ENCODE data around the gene QRICH1.
A peak's percentile ranks its signal among the peaks of the same experiment; 100 is the strongest.

The QRICH1 gene

GRCh38 chr3:49123687-49124086, 29.8 kb upstream of the QRICH1 start:
- no peak for TF ChIP-seq CTCF (IDR thresholded peaks at IDR 0.05; ENCODE audit: control insufficient read depth, insufficient read depth, low read depth, low read length, missing control alignments)
- no peak for DNase-seq (ENCODE audit: low read depth)
- H3K4me3 ChIP-seq (ENCODE audit: control insufficient read depth, low read depth, low read length), result no peak overlapping the region

DNA sequence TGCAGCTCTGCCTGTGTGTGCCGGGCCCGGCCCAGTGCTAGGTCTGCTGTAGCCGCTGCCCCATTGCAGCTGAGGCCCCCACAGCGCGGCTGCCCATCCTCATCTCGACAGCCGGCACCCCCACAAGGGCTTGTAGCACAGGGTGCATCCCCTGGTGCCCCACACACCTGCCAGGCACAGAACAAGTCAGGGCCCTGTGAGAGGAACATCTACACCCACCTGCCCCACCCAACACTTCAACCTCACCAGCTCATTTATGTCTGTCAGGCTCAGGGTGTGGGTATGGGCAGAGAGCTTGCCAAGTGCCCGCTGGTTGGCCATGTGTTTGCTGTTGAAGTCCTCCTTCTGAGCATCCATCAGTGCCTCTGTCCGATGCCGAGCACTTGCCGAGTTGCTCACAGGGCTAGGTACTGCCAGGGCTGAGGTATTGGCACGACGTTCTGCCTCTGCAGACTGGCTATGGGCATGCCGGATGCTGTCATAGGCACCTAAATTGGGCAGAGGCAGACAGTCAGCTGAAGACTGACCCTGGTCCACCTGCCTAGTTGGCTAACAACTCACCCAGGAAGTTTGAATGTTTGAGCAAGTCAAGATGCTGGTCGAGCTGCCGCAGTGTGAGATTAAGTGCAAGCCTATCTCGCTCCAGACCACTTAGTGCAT, 29.1 kb upstream of the QRICH1 start:
- no peak for DNase-seq (ENCODE audit: low read depth)

DNA sequence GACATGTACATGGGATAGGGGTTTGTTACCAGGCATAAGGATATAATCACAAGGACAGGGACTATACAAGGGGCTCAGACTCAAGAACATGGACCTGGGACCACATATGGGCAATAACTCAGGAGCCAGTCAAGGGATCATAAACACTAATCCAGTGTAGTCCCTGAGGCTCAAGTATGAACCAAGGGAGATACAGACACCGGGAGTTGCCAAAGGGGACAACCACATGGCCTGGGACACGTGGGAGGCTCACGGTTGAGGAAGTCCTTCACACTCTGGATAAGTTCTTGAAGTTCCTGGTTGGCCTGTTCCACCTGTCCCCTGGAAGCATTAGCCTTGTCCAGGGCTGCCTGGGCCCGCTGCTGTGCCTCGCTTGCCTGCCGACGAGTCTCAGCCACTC, 28.6 kb upstream of the QRICH1 start:
- H3K4me3 ChIP-seq (ENCODE audit: control insufficient read depth, low read depth, low read length), result no peak overlapping the region
- no peak for TF ChIP-seq CTCF (IDR thresholded peaks at IDR 0.05; ENCODE audit: control insufficient read depth, insufficient read depth, low read depth, low read length, missing control alignments)
- DNase-seq (ENCODE audit: low read depth), result no peak

More for the DNA sequence above, 29.1 kb upstream of the QRICH1 start:
- no peak for TF ChIP-seq CTCF (IDR thresholded peaks at IDR 0.05; ENCODE audit: control insufficient read depth, insufficient read depth, low read depth, low read length, missing control alignments)
- no peak overlapping the region for H3K4me3 ChIP-seq (ENCODE audit: control insufficient read depth, low read depth, low read length)

- TF ChIP-seq CTCF (IDR thresholded peaks at IDR 0.05; ENCODE audit: control insufficient read depth, insufficient read depth, low read depth, low read length, missing control alignments), result no peak
- no peak overlapping the region for H3K4me3 ChIP-seq (ENCODE audit: control insufficient read depth, low read depth, low read length)
- DNase-seq (ENCODE audit: low read depth), result no peak
These were observed 28.2 kb upstream of the QRICH1 start for GRCh38 chr3:49122022-49122421.

DNA sequence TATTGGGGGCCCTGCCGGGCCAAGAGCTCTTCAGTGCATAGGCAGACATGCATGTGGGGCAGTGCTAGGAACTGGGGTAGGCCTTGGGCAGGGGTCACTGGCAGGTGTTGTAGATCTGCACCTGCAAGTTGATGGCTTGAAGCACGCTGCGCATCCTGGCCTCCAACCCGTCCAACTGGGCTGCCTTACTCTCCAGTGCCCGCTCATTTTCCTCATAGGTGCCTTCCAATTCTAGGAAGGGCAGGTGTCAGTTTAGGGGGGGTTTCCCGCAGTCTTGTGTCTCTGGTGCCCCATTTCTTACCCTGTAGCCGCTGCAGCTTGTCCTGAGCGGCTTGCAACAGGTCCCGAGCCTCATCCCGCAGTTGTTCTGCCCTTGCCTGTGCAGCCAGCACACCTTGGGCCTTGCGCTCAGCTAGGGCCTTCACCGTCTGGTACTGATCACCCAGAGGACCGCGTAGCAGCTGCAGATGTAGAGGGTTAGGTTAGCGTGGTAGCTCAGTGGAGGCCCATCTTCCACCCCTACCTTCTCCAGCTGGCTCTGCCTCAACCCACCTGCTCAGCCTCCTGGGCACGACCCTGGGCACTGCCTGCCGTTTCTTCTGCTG, 27.4 kb upstream of the QRICH1 start:
- no peak for DNase-seq (ENCODE audit: low read depth)
- no peak for TF ChIP-seq CTCF (IDR thresholded peaks at IDR 0.05; ENCODE audit: control insufficient read depth, insufficient read depth, low read depth, low read length, missing control alignments)
- no peak overlapping the region; the same call in 1 of the 2 replicates for H3K4me3 ChIP-seq (ENCODE audit: control insufficient read depth, low read depth, low read length)

- peak; percentile 57 for DNase-seq (ENCODE audit: low read depth)
- peak within 1 kb of the TSS; percentile 71 for H3K4me3 ChIP-seq (ENCODE audit: control insufficient read depth, low read depth, low read length)
- TF ChIP-seq CTCF (IDR thresholded peaks at IDR 0.05; ENCODE audit: control insufficient read depth, insufficient read depth, low read depth, low read length, missing control alignments), result no peak
These were observed 26.7 kb upstream of the QRICH1 start, which contains the start of gene USP19 for GRCh38 chr3:49120438-49121131. USP19 (minus strand) TSS chr3:49120823; CDS start chr3:49119145, 1,678 bp downstream.

Data from AG09309 (cell line).